ENCODE results near the gene EEF1AKMT1. TPM values are rescaled to one million over a fixed set of nuclear protein-coding genes. Genes with fewer than 3 reads are reported as not detected.

EEF1AKMT1 gene
- total RNA-seq, 4 donors from 2014 or later = 2.0 to 24.7 (median 4.7) TPM

DNA sequence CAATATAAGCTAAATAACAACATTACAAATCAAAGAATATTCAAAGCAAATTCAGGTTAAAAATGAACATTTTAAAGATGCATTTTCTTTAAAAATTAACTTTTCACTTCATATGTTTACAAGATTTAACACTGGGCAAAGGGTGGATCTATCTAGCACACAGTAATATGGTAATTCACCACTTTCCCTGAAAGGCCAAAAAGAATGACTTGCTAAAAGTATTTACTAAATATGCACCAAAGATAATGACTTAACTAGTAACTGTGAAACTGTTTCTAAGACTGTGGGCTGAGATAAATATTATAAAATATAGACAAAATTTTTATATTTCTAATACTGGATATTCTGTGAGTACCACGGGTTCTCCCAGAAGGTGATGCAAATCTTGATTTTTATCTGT, 4.5 kb upstream of the EEF1AKMT1 start:
- TF ChIP-seq POLR2A (IDR thresholded peaks at IDR 0.05) (no peak), EP300 (IDR thresholded peaks at IDR 0.05) (no peak)
- TF ChIP-seq, protein P1, sequence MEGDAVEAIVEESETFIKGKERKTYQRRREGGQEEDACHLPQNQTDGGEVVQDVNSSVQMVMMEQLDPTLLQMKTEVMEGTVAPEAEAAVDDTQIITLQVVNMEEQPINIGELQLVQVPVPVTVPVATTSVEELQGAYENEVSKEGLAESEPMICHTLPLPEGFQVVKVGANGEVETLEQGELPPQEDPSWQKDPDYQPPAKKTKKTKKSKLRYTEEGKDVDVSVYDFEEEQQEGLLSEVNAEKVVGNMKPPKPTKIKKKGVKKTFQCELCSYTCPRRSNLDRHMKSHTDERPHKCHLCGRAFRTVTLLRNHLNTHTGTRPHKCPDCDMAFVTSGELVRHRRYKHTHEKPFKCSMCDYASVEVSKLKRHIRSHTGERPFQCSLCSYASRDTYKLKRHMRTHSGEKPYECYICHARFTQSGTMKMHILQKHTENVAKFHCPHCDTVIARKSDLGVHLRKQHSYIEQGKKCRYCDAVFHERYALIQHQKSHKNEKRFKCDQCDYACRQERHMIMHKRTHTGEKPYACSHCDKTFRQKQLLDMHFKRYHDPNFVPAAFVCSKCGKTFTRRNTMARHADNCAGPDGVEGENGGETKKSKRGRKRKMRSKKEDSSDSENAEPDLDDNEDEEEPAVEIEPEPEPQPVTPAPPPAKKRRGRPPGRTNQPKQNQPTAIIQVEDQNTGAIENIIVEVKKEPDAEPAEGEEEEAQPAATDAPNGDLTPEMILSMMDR (IDR thresholded peaks at IDR 0.05) = no peak
- 96% methylated on average over 1 of the region's 1 CpG for WGBS
- peaks cover 12% of the 10 kb centered on the region for H3K36me3 ChIP-seq
- no peaks in the 10 kb centered on the region for H3K27me3 ChIP-seq
- H3K4me3 ChIP-seq = no peak overlapping the region
- H3K27ac ChIP-seq = no peak overlapping the region
- H3K9me3 ChIP-seq = no peaks in the 10 kb centered on the region
- DNase-seq (ENCODE audit: low spot score in 2 of 2) = no peak
- peaks cover 4% of the 10 kb centered on the region for H3K4me1 ChIP-seq

DNA sequence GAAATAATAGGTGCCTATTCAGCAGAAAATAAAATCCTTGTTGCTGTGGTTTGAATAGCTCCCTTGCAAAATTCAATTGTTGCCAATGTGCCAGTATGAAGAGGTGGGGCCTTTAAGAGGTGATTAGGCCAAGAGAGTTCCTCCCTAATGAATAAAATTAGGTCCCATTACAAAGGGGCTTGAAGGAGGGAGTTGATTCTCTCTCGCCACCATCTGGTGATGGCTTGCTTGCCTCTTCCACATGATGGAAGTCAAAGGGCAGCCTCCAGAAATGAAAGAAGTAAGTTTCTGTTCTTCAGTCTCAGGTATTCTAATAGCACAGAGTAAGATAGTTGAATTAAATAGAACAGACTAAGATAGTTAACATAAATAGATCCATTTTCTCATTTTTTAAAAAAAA, 3.0 kb upstream of the EEF1AKMT1 start:
- TF ChIP-seq POLR2A (IDR thresholded peaks at IDR 0.05) = no peak
- TF ChIP-seq POLR2AphosphoS5 (IDR thresholded peaks at IDR 0.05) = no peak
- TF ChIP-seq, protein P1 (IDR thresholded peaks at IDR 0.05) = no peak
- TF ChIP-seq EP300 (IDR thresholded peaks at IDR 0.05) = no peak
- Histone ChIP-seq H3K9me3 (no peaks in the 10 kb centered on the region), H3K36me3 (peaks cover 4% of the 10 kb centered on the region), H3K27ac (no peak overlapping the region), H3K4me3 (no peak overlapping the region), H3K27me3 (no peaks in the 10 kb centered on the region), H3K4me1 (peaks cover 14% of the 10 kb centered on the region)
- 100% methylated on average over 1 of the region's 1 CpG for WGBS
- no peak for DNase-seq (ENCODE audit: low spot score in 2 of 2)

DNA sequence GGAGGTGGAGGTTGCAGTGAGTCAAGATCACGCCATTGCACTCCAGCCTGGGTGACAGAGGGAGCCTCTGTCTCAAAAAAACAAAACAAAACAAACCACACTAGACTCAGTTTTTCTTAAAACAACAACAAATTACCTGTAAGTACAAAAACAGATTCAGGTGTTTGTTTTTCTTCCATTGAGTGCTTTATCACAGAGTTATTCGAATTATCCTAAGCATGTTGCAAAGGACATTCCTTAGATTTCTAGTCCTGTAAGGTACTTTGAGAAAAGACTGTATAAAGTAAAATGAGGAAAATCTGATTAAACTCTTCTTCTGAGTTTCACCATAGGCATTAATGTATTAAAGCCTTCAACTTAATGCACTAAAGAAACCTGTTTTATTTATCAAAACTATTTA, 2.2 kb upstream of the EEF1AKMT1 start:
- DNase-seq (ENCODE audit: low spot score in 2 of 2) = no peak
- Histone ChIP-seq H3K36me3 (peaks cover under 1% of the 10 kb centered on the region), H3K27me3 (no peaks in the 10 kb centered on the region), H3K4me3 (no peak overlapping the region), H3K27ac (no peak overlapping the region), H3K4me1 (peaks cover 14% of the 10 kb centered on the region), H3K9me3 (no peaks in the 10 kb centered on the region)
- TF ChIP-seq POLR2A (IDR thresholded peaks at IDR 0.05) (no peak), POLR2AphosphoS5 (IDR thresholded peaks at IDR 0.05) (no peak), EP300 (IDR thresholded peaks at IDR 0.05) (no peak)
- 93% methylated on average over 2 of the region's 2 CpGs for WGBS

DNA sequence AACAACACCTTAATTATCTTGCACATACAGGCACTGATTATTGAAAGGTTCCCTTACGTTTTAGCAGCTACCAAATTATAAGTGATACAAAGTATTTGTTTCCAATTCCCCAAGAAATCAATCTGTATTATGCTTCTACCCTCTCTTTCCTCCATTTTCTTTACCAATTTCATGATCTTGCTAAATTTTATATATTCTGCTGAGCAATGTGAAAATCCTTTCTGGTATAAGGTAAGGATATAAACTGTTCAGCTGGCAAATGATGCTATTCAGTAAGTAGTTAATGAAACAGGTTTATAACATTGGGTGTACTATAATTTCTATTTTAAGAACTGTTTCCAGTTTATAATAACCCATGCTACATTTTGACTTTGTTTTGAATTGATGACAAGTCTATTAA, 985 bp upstream of the EEF1AKMT1 start:
- no peaks in the 10 kb centered on the region for H3K9me3 ChIP-seq
- H3K4me3 ChIP-seq = no peak overlapping the region
- TF ChIP-seq POLR2A (IDR thresholded peaks at IDR 0.05) (no peak), POLR2AphosphoS5 (IDR thresholded peaks at IDR 0.05) (no peak), EP300 (IDR thresholded peaks at IDR 0.05) (no peak)
- TF ChIP-seq, protein P1 (IDR thresholded peaks at IDR 0.05) = no peak
- H3K27me3 ChIP-seq = no peaks in the 10 kb centered on the region
- no peak overlapping the region for H3K27ac ChIP-seq
- peaks cover 14% of the 10 kb centered on the region for H3K4me1 ChIP-seq
- 80% methylated on average over 1 of the region's 1 CpG for WGBS
- H3K36me3 ChIP-seq = peaks cover 4% of the 10 kb centered on the region
- no peak for DNase-seq (ENCODE audit: low spot score in 2 of 2)

DNA sequence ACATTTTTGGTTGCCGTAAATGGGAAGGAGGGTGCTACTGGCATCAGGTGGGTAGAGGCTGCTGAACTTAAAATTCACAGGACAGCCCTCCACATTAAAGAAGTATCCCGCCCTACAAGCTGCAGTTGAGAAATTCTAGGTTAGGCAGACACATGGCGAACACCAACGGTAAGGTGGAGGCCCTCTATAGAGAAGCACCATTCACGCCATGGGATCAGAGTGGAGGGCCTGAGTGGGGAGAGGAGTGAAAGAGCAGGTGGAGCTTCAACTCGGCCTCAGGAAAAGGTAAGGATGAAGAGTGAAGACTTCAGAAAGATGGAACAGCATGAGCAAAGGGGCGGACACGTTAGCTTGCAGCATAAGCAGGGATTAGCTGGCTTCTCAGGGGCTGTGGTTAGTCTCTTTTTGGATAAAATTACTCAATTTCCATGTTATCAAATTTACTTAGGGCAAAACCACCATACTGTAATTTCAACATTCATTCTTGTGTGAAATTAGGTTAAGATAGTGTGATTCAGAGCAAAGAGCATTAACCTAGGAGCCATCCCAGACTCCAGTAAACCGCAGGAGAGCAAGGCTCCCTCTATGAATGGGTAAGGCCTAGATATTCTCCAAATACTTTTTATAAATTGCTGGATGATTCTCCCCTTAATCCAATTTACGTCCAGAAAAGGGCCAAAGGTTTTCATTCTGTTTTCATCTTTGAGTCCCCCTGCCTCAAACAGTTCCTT, 1.2 kb downstream of the EEF1AKMT1 start:
- H3K27ac ChIP-seq = peak overlapping the region; percentile 96
- H3K27me3 ChIP-seq = no peaks in the 10 kb centered on the region
- H3K36me3 ChIP-seq = peaks cover 4% of the 10 kb centered on the region
- no peak for DNase-seq (ENCODE audit: low spot score in 2 of 2)
- H3K4me1 ChIP-seq = peaks cover 14% of the 10 kb centered on the region
- WGBS = 83% methylated on average over 10 of the region's 10 CpGs
- TF ChIP-seq, protein P1 (IDR thresholded peaks at IDR 0.05) = no peak
- no peak for TF ChIP-seq POLR2AphosphoS5 (IDR thresholded peaks at IDR 0.05)
- no peak for TF ChIP-seq POLR2A (IDR thresholded peaks at IDR 0.05)
- no peak for TF ChIP-seq EP300 (IDR thresholded peaks at IDR 0.05)
- peak overlapping the region; percentile 66 for H3K4me3 ChIP-seq
- H3K9me3 ChIP-seq = peaks cover 5% of the 10 kb centered on the region

Measured in suprapubic skin (tissue), 4 donors.